ENCODE results near the gene PPP1R26. TPM values are rescaled to one million over a fixed set of nuclear protein-coding genes. Genes with fewer than 3 reads are reported as not detected.

Gene PPP1R26
- total RNA-seq, 2 donors from 2014 or later: 2.1 to 2.6 TPM

DNA sequence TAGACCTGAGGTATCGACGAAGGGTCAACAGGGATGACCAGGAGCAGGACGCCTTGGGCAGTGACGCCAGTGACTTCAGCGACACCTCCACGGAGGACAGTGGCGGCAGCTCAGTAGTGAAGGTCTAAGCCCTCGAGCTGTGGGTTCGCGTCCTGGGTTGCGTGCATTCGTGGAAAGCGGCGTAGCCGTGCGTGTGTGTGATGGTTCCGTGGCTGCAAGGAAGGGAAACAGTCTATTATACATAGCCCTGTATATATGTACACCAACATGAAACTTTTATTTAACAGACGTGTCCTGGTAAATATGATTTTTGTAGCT is 8.4 kb downstream of the PPP1R26 start:
- ATAC-seq: no peak

GRCh38 chr9:135488527-135488926 is 8.9 kb downstream of the PPP1R26 start:
- no peaks in the 10 kb centered on the region for H3K4me1 Mint-ChIP-seq
- no peak overlapping the region for H3K4me3 Mint-ChIP-seq
- no peak for DNase-seq
- no peaks in the 10 kb centered on the region for H3K36me3 Mint-ChIP-seq (ENCODE audit: low read depth)
- no peak overlapping the region for H3K27ac Mint-ChIP-seq
- H3K9me3 ChIP-seq (ENCODE audit: control insufficient read depth, low read length, poor library complexity, severe bottlenecking): no peaks in the 10 kb centered on the region
- peaks cover 4% of the 10 kb centered on the region for H3K27me3 Mint-ChIP-seq
- ATAC-seq: no peak

More for the DNA sequence above, 8.4 kb downstream of the PPP1R26 start:
- no peak for DNase-seq
- no peak overlapping the region for H3K4me3 Mint-ChIP-seq
- H3K27ac Mint-ChIP-seq: no peak overlapping the region
- H3K27me3 Mint-ChIP-seq: peaks cover 4% of the 10 kb centered on the region
- no peaks in the 10 kb centered on the region for H3K36me3 Mint-ChIP-seq (ENCODE audit: low read depth)
- H3K4me1 Mint-ChIP-seq: no peaks in the 10 kb centered on the region
- H3K9me3 ChIP-seq (ENCODE audit: control insufficient read depth, low read length, poor library complexity, severe bottlenecking): no peaks in the 10 kb centered on the region

DNA sequence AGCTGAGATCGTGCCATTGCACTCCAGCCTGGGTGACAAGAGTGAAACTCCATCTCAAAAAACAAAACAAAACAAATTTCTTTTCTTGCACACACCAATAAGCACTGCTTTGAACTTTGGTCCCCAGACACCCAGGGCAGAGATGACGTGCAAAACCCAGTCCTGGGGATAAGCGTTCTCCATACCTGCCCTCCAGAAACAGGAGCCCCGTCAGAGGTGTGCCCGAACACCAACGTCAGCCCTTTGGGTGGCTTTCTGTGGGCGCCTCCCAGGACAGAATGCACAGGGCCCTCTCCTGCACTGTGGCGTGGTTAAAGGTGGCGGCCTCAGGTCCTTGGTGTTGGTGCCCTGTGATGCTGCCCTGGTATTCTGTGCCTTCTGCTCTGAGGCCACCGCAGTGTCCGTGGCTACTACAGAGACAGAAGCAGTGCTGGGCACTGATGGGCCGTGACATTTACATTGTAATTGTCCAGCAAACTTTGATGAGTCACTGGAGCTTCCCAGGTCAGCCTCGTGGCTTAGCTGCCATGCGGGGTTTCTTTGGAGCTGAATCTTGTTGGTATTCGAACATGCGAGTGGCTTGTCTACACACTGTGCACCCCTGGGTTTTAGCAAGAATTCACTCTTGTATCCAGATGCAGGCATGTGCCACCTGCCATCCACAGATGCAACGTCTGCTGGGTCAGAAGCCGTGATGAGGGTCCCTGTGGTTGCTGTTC is 9.8 kb downstream of the PPP1R26 start:
- DNase-seq: no peak
- no peaks in the 10 kb centered on the region for H3K9me3 ChIP-seq (ENCODE audit: control insufficient read depth, low read length, poor library complexity, severe bottlenecking)
- H3K27me3 Mint-ChIP-seq: peaks cover 4% of the 10 kb centered on the region
- no peak overlapping the region for H3K4me3 Mint-ChIP-seq
- H3K36me3 Mint-ChIP-seq (ENCODE audit: low read depth): no peaks in the 10 kb centered on the region
- H3K27ac Mint-ChIP-seq: no peak overlapping the region
- ATAC-seq: no peak
- H3K4me1 Mint-ChIP-seq: no peaks in the 10 kb centered on the region

GRCh38 chr9:135490166-135490870 is 10.7 kb downstream of the PPP1R26 start:
- no peaks in the 10 kb centered on the region for H3K4me1 Mint-ChIP-seq
- ATAC-seq: no peak

GRCh38 chr9:135490980-135491464 is 11.4 kb downstream of the PPP1R26 start:
- Mint-ChIP-seq H3K4me1 (no peaks in the 10 kb centered on the region), H3K4me3 (no peak overlapping the region), H3K27ac (no peak overlapping the region), H3K36me3 (ENCODE audit: low read depth) (no peaks in the 10 kb centered on the region), H3K27me3 (peaks cover 8% of the 10 kb centered on the region)
- DNase-seq: no peak
- ATAC-seq: no peak
- no peaks in the 10 kb centered on the region for H3K9me3 ChIP-seq (ENCODE audit: control insufficient read depth, low read length, poor library complexity, severe bottlenecking)

More at GRCh38 chr9:135490166-135490870, 10.7 kb downstream of the PPP1R26 start:
- DNase-seq: no peak
- Mint-ChIP-seq H3K4me3 (no peak overlapping the region), H3K27me3 (peaks cover 8% of the 10 kb centered on the region), H3K27ac (no peak overlapping the region), H3K36me3 (ENCODE audit: low read depth) (no peaks in the 10 kb centered on the region)
- H3K9me3 ChIP-seq (ENCODE audit: control insufficient read depth, low read length, poor library complexity, severe bottlenecking): no peaks in the 10 kb centered on the region

GRCh38 chr9:135491764-135492163 is 12.2 kb downstream of the PPP1R26 start:
- ATAC-seq: no peak
- DNase-seq: no peak
- H3K27me3 Mint-ChIP-seq: peaks cover 8% of the 10 kb centered on the region
- H3K4me1 Mint-ChIP-seq: no peaks in the 10 kb centered on the region
- no peak overlapping the region for H3K4me3 Mint-ChIP-seq
- no peaks in the 10 kb centered on the region for H3K36me3 Mint-ChIP-seq (ENCODE audit: low read depth)
- H3K27ac Mint-ChIP-seq: no peak overlapping the region
- no peaks in the 10 kb centered on the region for H3K9me3 ChIP-seq (ENCODE audit: control insufficient read depth, low read length, poor library complexity, severe bottlenecking)

GRCh38 chr9:135492886-135493669 is 13.5 kb downstream of the PPP1R26 start:
- H3K9me3 ChIP-seq (ENCODE audit: control insufficient read depth, low read length, poor library complexity, severe bottlenecking): no peaks in the 10 kb centered on the region
- Mint-ChIP-seq H3K36me3 (ENCODE audit: low read depth) (no peaks in the 10 kb centered on the region), H3K27ac (no peak overlapping the region), H3K27me3 (peaks cover 8% of the 10 kb centered on the region), H3K4me1 (no peaks in the 10 kb centered on the region), H3K4me3 (no peak overlapping the region)
- DNase-seq (no peak), ATAC-seq (no peak)

DNA sequence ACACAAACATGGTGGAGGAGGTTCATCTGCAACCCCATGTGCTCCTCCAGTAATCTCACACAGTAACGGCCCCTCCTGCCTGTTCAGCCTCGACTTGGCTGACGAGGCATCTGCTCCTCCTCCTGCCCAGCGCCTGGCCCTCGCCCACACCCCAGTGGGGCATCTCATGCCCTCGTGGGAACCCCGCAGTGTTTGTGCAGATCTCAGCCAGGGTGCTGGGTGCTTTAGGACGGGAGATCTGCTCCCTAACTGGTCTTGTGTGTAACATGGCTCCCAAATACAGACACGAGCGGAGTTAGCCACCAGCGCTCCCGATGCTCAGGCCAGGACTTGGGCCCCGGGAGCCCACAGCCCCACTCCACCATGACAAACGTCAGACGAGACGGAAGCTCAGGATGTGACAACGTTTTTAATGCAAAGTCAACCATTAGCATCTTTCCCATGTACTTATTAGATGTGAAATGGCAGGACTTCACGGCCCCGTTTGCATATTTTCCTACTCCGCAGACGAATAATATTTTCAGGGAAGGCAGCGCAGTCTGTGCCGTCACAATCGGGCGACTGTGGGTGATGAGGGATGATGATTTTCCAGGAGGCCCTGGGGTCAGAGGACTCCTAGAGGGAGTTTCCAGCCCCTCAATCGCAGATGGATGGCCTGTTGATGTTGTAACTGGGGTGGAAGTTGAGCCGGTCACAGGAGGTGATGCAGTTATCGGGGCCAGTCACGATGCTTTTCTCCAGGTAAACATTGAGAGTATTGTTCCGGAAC is 15.4 kb downstream of the PPP1R26 start:
- no peak for ATAC-seq
- no peaks in the 10 kb centered on the region for H3K9me3 ChIP-seq (ENCODE audit: control insufficient read depth, low read length, poor library complexity, severe bottlenecking)
- no peaks in the 10 kb centered on the region for H3K36me3 Mint-ChIP-seq (ENCODE audit: low read depth)
- H3K4me1 Mint-ChIP-seq: no peaks in the 10 kb centered on the region
- no peak overlapping the region for H3K4me3 Mint-ChIP-seq
- H3K27me3 Mint-ChIP-seq: peaks cover 8% of the 10 kb centered on the region
- DNase-seq: no peak
- H3K27ac Mint-ChIP-seq: no peak overlapping the region

DNA sequence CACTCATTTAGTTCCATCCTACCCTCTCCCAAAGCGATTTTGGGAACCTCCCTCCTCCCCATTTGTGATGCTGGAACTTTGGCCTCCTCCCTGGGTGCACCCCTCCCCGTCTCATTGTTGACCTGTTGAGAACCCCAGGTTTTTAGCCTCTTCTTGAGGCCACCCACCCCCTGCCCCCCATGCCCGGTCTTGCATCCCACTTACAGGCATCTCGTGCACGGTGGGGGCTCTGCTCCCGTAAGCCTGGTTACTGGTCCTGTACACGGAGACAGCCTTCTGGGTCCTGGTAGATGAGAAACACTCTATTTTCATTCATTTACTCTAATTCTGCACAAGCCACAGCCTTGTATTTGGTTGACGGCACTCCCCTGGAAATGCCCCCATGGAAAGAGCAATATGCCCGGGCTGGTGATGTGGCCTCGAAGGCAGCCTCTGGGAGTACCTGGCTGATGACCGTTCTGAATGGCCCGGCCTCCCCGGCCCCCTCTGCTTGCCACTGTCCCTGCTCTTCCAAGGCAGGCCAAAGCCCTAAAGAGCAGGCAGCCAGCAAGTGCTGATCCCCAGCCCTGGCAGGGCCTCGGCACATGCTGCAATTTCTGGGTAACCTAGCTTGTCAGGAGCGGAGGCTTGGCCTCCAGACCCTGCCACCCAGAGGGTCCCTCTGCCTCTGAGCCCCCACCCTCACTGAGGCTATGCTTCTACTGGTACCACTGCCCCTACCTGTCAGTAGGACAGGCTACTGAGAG is 19.0 kb downstream of the PPP1R26 start:
- peak overlapping the region; percentile 91 for H3K4me3 Mint-ChIP-seq
- ATAC-seq: no peak
- H3K36me3 Mint-ChIP-seq (ENCODE audit: low read depth): no peaks in the 10 kb centered on the region

GRCh38 chr9:135499326-135500070 is 19.9 kb downstream of the PPP1R26 start:
- Mint-ChIP-seq H3K4me1 (peaks cover 7% of the 10 kb centered on the region), H3K27me3 (peaks cover 8% of the 10 kb centered on the region), H3K27ac (peak overlapping the region; percentile 21), H3K4me3 (peak overlapping the region; percentile 91), H3K36me3 (ENCODE audit: low read depth) (no peaks in the 10 kb centered on the region)
- ATAC-seq: peak; percentile 65
- DNase-seq: peak; percentile 82 to 87 (median 84)
- no peaks in the 10 kb centered on the region for H3K9me3 ChIP-seq (ENCODE audit: control insufficient read depth, low read length, poor library complexity, severe bottlenecking)

More for the DNA sequence above, 19.0 kb downstream of the PPP1R26 start:
- no peaks in the 10 kb centered on the region for H3K9me3 ChIP-seq (ENCODE audit: control insufficient read depth, low read length, poor library complexity, severe bottlenecking)
- peaks cover 8% of the 10 kb centered on the region for H3K27me3 Mint-ChIP-seq
- H3K4me1 Mint-ChIP-seq: peaks cover 7% of the 10 kb centered on the region
- no peak overlapping the region for H3K27ac Mint-ChIP-seq
- DNase-seq: no peak

DNA sequence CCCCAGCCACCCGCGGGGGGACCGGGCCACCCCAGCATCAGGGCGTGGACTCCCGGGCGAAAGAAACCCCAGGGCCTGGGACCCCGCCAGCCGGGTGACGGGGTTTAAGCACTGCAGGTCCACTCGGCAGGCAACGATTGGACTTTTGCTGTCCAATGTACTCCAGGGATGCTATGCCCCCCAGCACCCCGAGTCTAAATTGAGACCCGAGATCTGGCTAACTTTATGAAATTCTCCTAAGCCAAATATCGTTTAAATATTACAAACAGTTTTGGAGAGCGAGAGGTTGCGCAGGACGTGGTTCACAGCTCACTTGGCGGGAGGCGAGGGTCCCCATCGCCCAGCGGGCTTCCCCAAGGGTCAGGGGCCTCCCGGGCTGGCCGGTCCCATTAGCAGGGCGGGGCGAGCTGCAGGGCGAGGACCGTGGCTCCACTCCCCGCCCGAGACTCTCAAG is 20.5 kb downstream of the PPP1R26 start:
- H3K27ac Mint-ChIP-seq: peak overlapping the region; percentile 71

More for the DNA sequence above, 20.5 kb downstream of the PPP1R26 start:
- ATAC-seq: peak; percentile 11
- H3K9me3 ChIP-seq (ENCODE audit: control insufficient read depth, low read length, poor library complexity, severe bottlenecking): no peaks in the 10 kb centered on the region
- DNase-seq: no peak
- no peaks in the 10 kb centered on the region for H3K36me3 Mint-ChIP-seq (ENCODE audit: low read depth)
- peaks cover 9% of the 10 kb centered on the region for H3K4me1 Mint-ChIP-seq
- peaks cover 2% of the 10 kb centered on the region for H3K27me3 Mint-ChIP-seq
- peak overlapping the region; percentile 91 for H3K4me3 Mint-ChIP-seq
